Astrocyte (in vitro differentiated cells and primary cell): Measurements from ENCODE around the gene CNIH3.

Experiments
- CTCF ChIP-seq: IDR thresholded peaks from 2 replicates; pipeline ENCODE4 v1.5.1; 2011; ENCODE audit warnings: low read depth, mild to moderate bottlenecking, inconsistent platforms, low read length, moderate library complexity; ENCODE audit not compliant: insufficient read depth
- EZH2 ChIP-seq: IDR thresholded peaks from 2 replicates; pipeline ENCODE4 v1.6.1; 2012; ENCODE audit warnings: mild to moderate bottlenecking, low read length, inconsistent platforms; ENCODE audit not compliant: insufficient read depth

- no peak for TF ChIP-seq CTCF
- no peak for TF ChIP-seq EZH2
Observed at GRCh38 chr1:224730540-224730939, 114.4 kb downstream of the CNIH3 start.
